ENCODE measurements around the gene MED15. TPM values are rescaled to one million over a fixed set of nuclear protein-coding genes. Genes with fewer than 3 reads are reported as not detected.

MED15 gene
- total and polyA plus RNA-seq, 2 of the 4 experiments (the other 2 are of a cell fraction) = 19.0 to 68.8 TPM

DNA sequence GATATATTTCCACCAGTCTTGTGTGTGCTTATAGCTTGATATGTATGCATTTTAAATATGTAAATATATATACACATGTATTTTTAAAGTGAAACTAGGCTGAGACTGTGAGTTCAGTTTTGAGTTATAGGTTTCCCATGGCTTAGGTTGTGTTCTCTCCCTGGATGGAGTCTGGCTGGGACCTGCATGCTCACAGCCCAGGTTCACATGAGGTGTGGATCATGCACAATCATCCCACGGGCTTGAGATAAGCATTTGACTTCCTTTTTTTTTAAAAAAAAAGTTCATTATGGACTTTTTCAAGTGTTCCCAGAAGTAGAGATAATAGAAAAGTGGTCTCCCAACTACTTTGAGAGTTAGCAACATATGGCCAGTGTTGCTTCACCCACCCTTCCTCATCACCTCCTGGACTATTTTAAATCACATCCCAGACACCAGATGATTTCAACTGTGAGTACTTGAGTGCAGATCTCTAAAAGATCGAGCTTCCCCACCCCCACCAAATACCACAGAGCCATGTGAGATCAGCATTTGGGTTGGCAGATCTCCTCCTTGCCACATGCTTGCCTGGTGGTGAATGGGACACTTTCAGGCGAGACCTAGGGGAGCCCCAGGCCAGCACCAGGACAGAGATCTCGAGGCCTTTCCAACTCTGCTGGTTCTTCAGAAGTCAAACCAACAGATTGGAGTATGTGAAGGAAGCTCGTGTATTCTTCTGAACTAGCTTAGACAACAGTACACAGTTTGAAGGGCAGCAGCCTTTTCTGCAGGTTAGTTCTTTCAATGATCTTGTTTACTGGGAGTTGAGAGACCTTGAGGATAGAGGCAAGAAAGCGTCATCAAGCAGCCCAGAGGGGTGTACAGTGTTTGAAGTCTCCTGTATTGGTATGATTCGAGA, 15.9 kb downstream of the MED15 start:
- peak overlapping the region; percentile 44 for H2AK9ac ChIP-seq (replicated peaks; ENCODE audit: low read depth, low read length, poor library complexity)
- peak overlapping the region; percentile 61 for H3K14ac ChIP-seq (replicated peaks; ENCODE audit: low read depth, low read length)
- dilution Hi-C loops (cut with HindIII; ENCODE audit: low sequenced_read_pairs, unreplicated experiment) (no loop called here), in situ Hi-C loops (cut with MboI; ENCODE audit: low sequenced_read_pairs) (no loop called here), intact Hi-C loops (cut with micrococcal nuclease) (no loop called here)
- peaks cover 39% of the 10 kb centered on the region for H3K4me1 ChIP-seq (ENCODE audit: control insufficient read depth, insufficient read depth, low read length)
- peaks cover 81% of the 10 kb centered on the region for H4K20me1 ChIP-seq (ENCODE audit: insufficient read depth, low read length)
- peak overlapping the region; percentile 67 for H2AK5ac ChIP-seq (ENCODE audit: low read depth, low read length)
- H3K4me2 ChIP-seq (ENCODE audit: low read depth, low read length) = peak overlapping the region; percentile 22
- H3K18ac ChIP-seq (ENCODE audit: low read depth, low read length) = no peak overlapping the region; the same call in 1 of the 2 replicates
- H3K4me3 ChIP-seq (ENCODE audit: insufficient read depth, low read depth, low read length) = no peak overlapping the region
- peak overlapping the region; percentile 37 for H3K4ac ChIP-seq (ENCODE audit: low read depth, low read length)
- no peaks in the 10 kb centered on the region for H3K27me3 ChIP-seq (ENCODE audit: control insufficient read depth, insufficient read depth, low read length)
- no peak overlapping the region for H4K5ac ChIP-seq (ENCODE audit: low read depth, low read length)
- peak overlapping the region; percentile 42; the same call in 1 of the 2 replicates for H3K27ac ChIP-seq (ENCODE audit: insufficient read depth, low read length)
- no peaks in the 10 kb centered on the region for H3K9me3 ChIP-seq (ENCODE audit: control insufficient read depth, insufficient read depth, low read length)
- H3K56ac ChIP-seq (ENCODE audit: extremely low read depth, insufficient read depth, low read length) = 0 out of 2 replicates have a peak overlapping the region, but pooled peaks have one; percentile 50
- H3K9me1 ChIP-seq (ENCODE audit: insufficient read depth, low read length) = peaks cover 46% of the 10 kb centered on the region
- H3K79me1 ChIP-seq (ENCODE audit: low read depth in 1 of 2, low read length in 2 of 2) = peaks cover 13 to 77% of the 10 kb centered on the region in 2 experiments; a peak in 3 of 4 replicates
- peak overlapping the region; percentile 35; the same call in 1 of the 3 replicates for H2BK15ac ChIP-seq (ENCODE audit: low read depth, low read length)
- H3K9ac ChIP-seq (ENCODE audit: low read depth, low read length) = no peak overlapping the region
- H2BK20ac ChIP-seq (ENCODE audit: low read depth, low read length) = peak overlapping the region; percentile 53; the same call in 1 of the 2 replicates
- peak overlapping the region; percentile 82 for H2BK5ac ChIP-seq (ENCODE audit: low read depth, low read length, poor library complexity, severe bottlenecking)
- DNase-seq (peak; percentile 59), ATAC-seq (ENCODE audit: low read depth) (peak; percentile 8)
- ChIA-PET CTCF (no interaction called here), POLR2A (ENCODE audit: unreplicated experiment) (no interaction called here)
- peak overlapping the region; percentile 85 for H3K23ac ChIP-seq (ENCODE audit: low read depth, low read length)
- H2BK120ac ChIP-seq (ENCODE audit: low read depth, low read length) = peak overlapping the region; percentile 20; the same call in 1 of the 2 replicates
- peaks cover 26% of the 10 kb centered on the region for H3K36me3 ChIP-seq (ENCODE audit: control insufficient read depth, insufficient read depth, low read length)
- TF ChIP-seq, protein P1, sequence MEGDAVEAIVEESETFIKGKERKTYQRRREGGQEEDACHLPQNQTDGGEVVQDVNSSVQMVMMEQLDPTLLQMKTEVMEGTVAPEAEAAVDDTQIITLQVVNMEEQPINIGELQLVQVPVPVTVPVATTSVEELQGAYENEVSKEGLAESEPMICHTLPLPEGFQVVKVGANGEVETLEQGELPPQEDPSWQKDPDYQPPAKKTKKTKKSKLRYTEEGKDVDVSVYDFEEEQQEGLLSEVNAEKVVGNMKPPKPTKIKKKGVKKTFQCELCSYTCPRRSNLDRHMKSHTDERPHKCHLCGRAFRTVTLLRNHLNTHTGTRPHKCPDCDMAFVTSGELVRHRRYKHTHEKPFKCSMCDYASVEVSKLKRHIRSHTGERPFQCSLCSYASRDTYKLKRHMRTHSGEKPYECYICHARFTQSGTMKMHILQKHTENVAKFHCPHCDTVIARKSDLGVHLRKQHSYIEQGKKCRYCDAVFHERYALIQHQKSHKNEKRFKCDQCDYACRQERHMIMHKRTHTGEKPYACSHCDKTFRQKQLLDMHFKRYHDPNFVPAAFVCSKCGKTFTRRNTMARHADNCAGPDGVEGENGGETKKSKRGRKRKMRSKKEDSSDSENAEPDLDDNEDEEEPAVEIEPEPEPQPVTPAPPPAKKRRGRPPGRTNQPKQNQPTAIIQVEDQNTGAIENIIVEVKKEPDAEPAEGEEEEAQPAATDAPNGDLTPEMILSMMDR (conservative IDR thresholded peaks at IDR 0.05; ENCODE audit: low read depth, low read length) = no peak
- TF ChIP-seq CEBPB (IDR thresholded peaks at IDR 0.05; ENCODE audit: low read depth, low read length) (peak; percentile 52), MXI1 (IDR thresholded peaks at IDR 0.05; ENCODE audit: borderline replicate concordance, low read depth, low read length) (peak; percentile 80; the same call in 1 of the 2 replicates)
- BruUV-seq (replicated peaks) = no TSS peak
- H4K91ac ChIP-seq (ENCODE audit: insufficient read depth, low read depth, low read length) = no peak overlapping the region
- WGBS, 2 experiments (ENCODE audit: extremely low coverage in 2 of 2, insufficient read length in 1 of 2) = 40% methylated on average over 1 of the region's 7 CpGs; no CpG with 5 or more reads in 1 of the 2 experiments
- no peak overlapping the region for H2AFZ ChIP-seq (replicated peaks; ENCODE audit: low read length, poor library complexity)
- H4K8ac ChIP-seq (ENCODE audit: low read depth in 2 of 2, low read length in 2 of 2) = peak overlapping the region in 1 of 2 experiments; percentile 46; a peak in 1 of 4 replicates

Measured in IMR-90 (cell line).